ENCODE data around the gene SEPTIN1.

Gene SEPTIN1

DNA sequence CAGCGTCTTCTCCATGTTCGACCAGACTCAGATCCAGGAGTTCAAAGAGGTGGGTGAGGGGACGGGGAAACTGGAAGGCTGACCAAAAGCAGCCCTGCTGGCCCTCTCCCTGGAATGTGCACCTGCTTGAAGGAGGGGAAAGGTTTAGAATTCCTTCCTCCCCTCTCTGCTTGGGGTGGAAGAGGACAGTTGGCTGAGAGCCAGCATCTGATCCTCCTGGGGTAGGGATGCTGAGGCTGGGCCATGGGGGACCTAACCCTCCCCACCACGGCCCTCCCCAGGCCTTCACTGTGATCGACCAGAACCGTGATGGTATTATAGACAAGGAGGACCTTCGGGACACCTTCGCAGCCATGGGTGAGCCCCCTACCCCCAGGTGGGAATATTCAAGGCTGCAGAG is 6.5 kb downstream of the SEPTIN1 start:
- no peak for DNase-seq

DNA sequence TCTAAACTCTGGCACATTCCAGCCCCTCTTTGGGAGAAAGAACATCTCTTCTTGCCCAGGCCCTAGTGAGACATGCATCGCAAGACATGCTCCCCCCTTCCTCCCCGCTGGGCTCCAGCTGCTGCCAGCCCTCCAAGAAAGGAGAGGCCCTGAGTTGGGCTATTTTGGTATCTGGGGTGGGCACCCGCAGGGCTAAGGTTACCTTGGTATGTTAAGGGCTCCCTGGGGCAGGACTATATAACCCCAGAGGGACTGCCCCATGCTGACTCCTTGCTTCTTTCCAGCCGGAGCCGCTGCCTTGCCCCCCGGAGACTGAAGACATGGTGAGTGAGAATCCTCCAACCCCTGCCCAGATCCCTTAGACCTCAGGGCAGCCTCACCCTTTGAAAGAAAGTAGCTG is 7.8 kb downstream of the SEPTIN1 start, which contains the start of gene MYL11:
Gene MYL11, plus strand, starts transcription at position 265 of the 400 bp plus-strand sequence. Its CDS starts 56 bp downstream, at position 321.
- no peak for DNase-seq

DNA sequence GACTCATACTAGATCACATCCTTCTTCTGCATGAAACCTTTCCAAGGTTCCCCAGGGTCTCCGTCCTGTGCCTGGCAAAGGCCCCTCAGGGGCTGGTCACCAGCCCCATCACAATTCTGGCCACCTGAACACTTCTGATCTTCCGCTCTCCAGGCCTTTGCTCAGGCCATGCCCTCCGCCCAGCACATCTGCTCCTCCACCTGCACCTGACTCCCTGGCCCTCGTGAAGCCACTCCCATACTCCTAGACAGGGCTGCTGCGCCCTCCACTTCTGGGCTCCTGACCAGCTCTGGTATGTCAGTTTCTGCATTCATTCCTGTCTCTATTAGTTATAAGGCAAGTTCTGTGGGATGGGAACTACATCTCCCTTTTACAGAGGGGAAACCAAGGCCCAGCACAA is 9.6 kb downstream of the SEPTIN1 start:
- DNase-seq = no peak

DNA sequence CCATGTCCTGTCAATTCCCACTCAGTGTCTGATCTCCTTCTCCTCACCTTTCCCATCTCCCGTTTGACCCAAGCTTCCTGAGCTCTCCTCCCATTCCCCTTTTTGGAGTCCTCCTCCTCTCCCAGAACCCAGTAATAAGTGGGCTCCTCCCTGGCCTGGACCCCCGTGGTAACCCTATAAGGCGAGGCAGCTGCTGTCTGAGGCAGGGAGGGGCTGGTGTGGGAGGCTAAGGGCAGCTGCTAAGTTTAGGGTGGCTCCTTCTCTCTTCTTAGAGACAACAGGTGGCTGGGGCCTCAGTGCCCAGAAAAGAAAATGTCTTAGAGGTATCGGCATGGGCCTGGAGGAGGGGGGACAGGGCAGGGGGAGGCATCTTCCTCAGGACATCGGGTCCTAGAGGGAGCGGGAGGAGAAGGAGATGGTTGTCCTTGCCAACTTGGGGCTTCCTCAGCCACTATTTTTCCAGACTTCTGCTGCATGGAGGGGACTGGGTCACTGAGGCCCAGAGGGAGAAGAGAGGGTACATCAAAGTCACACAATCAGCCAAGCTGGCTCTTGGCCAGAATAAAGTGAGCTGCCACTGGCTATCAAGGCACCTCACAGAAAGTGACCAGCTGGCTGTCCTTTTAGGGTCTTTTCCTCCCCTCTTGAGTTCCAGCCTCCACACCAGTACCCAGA is 10.2 kb downstream of the SEPTIN1 start:
- DNase-seq = no peak

DNA sequence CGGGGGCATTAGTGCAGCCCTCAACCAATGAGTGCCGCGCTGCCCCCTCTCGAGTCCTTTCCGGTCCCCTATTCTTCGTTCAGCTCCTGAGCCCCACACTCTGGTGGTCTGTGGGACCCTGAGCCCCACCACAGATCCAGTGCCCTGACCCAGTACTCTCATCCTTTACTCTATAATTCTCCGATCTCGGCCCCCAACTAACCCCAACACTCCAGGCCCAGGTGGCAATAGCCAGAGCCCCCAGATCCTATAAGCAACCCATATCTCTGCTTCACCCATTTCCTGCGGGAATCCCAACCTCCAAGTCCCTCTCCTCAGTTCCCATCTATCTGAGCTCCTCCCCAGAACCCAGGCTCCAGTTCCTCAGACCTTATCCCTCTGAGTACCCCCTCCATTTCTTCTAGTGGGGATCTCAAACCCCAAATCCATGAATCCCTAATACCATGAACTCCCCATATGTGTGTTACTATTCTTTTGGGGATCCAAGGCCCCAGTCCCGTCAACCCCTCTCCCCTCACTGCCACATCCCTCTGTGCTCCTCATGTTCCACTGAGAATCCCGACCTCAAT is 11.0 kb downstream of the SEPTIN1 start:
- DNase-seq = no peak

DNA sequence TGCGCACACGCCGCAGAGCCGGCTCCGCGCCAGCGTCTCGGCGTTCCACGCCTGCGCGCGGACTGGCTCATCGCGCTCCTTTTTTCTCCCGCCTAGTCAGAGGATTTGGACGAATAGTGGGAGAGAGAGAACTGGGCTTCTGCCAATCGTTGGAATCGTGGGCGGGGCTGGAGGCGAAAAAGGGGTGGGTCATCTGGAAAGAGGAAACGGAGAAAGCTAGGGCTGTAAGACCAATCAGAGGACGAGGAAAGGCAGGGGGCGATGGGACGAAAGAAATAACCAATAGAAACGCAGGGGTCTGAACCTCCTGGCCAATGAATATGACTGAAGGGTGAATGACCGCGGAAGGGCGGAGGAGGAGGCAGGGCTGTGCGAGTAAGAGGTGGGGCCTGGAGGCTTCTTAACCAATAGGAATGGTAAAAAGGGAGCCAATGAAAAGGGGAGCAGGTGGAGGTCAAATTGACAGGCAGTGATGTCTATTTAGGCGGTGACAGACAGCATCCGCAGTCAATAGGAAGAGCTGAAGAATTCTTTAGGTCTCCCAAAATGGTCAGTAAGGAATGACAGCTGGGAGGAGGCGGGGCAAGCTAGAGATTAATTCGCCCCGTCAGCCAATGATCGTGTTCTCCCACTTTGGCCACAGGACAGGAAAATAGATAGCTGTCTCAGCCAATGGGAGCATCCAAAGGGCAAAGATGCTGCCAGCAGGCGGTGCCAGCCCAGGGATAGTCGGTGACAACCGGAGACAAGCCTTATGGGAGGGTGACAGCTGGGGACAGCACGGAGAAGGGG is 11.7 kb downstream of the SEPTIN1 start, which contains the start of gene TBC1D10B:
Gene TBC1D10B, minus strand, starts transcription at position 39 of the 792 bp plus-strand sequence. CDS start 311 bp downstream, outside the sequence.
- peak; percentile 99 for DNase-seq

DNA sequence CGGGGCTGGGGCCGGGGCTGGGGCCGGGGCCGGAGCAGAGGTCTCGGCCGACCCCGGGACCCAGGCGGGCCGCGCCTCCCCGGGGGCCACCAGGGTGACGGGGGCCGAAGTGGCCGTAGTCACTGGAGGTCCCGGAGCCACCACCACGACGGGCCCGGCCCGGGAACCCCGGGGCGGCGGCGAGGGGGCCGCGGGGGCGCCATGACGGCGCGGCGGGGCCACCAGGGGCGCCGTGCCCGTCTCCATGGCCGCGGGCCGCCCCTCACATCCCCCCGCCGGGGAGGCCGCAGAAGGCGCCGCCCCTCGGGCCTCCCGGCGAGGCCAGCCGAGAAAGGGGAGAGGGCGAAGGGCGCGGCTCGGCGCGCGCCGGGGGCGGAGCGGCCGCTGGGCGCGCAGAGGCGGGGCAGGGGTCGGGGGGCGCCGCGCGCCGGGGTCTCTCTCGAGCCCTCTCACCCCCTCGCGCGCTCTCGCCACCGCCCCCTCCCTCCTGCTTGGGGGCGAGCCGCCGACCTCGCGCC is 12.4 kb downstream of the SEPTIN1 start:
- DNase-seq = no peak

DNA sequence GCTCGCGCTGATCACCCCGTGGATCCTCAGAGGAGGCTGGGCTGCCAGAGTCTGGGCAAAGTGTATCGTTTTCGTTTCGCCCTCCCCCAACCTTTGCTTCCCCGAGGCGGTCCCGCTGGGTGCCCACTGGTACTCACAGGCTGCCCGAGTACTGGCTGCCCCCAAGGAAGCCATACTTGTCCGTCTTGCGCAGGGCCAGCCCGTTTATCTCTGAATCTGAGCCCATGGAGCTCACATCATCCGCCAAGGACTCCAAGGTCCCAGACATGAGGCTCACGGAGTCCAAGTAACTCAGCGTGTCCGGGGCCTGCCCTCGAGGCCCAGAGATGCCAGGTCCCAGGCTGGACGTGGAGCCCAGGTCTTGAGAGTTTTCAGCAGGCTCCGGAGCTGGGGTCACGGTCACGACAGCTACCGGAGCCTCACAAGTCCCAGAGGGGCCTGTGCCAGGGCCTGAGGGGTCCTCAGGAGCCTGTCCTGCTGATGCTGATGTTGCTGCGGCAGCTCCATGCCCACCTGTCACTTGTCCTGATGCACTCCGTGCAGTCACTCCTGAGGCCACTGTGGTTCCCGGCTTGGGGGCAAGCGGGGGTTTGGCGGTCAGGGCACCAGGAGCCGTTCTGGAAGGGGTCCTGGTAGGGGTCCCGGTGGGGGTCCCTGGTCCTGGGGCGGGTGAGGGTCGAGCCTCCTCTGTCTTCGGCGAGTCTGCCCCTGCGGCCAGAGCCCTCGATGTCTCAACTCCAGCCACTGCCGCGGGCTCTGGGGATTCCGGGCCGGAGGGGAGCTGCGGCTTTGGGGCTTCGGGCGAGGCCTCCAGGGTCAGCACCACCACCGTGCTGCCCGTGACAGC is 13.0 kb downstream of the SEPTIN1 start:
- no peak for DNase-seq

DNA sequence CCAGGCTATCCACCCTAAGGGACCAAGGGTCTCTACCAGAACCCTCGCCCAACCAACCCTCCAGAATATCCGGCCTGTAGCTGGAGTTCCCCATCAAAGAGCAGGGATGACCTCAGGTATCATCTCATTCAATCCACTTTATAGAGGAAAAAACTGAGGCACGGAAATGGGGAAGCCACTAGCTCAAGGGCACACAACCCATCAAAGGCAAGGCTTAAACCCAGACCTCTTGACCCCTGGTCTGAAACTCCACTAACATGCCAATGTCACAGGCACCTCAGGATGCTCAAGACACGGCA is 13.6 kb downstream of the SEPTIN1 start:
- no peak for DNase-seq

DNA sequence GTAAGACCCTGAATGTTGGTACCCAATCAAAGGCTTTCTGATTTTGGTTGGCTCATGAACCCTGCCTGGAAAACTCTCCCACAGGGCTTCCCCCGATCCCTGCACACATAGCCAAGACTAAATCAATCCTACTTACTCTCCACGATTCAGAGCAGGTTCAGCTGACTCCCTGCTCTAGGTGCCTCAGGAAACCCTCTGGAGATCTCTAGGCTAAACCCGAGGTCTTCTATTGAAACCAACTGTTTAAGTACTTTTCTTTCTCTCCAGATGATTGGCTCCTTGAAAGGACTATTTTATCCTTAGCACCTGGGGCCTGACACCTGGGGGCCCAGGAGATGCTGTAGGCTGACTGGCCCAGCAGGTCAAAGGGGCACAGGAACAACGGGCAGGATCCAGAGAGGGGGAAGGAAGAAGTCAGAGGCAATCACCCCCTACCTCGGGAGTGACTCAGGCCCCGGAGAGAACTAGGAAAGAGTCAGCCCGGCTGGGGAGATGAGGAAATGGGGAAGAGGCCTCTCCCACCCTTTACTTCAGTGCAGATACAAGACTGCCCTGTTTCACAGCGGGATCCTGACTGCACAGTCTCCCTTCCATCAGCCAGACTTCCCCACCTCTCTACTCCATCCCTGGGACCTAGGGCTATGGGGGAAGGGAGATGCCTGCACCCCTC is 14.1 kb downstream of the SEPTIN1 start:
- no peak for DNase-seq

DNA sequence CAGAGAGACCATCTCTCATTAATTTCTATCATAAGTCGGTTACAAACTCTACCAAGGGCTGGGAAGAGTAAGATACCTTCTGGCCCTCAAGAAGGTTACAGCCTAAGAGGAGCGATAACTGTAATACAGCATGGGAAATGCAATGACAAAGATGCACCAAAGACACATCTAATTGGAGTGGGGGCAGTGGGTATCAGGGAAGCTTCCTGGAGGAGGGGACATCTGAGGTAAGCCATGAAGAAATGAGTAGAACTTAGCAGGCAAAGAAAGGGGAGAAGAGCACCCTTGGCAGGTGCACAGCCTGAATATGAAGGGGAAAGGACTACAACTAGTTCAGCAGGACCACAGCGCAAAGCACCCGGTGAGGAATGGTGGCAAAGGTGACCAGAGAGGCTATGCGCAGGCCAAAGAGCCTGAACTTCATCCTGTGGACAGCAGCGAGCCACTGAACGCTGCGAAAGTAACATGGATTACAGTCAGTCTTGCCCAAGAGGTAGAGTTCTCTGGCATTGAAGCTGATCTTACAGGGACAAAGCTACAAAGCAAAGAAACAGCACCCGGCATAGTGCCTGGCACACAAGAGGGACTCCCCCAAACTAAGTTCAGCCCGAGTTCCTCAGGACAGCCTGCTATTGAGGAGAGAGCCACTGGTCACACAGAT is 14.9 kb downstream of the SEPTIN1 start:
- no peak for DNase-seq

DNA sequence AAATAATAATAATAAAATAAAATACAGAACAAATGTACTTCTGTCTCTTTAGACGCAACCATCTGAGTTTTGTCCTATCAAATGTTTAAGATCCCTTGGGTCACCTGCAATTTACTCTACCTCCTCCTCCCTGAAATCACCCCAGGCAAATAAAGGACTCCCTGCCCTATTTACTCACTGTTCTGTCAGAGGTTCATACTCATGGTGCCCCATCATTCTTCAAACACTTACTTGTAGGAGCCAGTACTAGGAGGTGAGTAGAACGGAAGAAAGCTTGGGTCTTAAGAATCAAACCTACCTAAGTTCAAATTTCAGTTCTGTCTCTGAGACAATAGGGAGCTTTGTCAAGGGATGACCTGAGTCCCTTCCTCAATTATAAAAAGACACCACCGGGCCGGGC is 15.8 kb downstream of the SEPTIN1 start:
- no peak for DNase-seq

DNA sequence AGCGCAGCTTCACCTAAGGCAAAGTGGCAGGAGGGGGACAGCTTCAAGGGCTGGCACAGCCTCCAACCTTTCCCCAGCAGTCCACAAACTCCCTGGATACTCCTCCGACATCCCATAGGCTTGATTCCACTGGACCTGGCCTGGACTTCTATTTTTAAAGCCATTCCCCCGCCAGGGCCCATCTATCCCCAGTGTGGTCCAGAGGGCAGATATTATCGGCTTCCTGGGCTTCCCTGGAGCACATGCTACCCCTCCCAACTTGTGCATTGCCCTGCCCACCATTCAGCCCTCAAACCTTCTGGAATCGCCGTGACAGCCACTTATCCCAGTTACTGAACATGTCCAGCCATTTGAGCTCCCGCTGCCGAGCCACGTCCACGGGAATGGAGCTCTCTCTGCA is 17.2 kb downstream of the SEPTIN1 start:
- DNase-seq = no peak

DNA sequence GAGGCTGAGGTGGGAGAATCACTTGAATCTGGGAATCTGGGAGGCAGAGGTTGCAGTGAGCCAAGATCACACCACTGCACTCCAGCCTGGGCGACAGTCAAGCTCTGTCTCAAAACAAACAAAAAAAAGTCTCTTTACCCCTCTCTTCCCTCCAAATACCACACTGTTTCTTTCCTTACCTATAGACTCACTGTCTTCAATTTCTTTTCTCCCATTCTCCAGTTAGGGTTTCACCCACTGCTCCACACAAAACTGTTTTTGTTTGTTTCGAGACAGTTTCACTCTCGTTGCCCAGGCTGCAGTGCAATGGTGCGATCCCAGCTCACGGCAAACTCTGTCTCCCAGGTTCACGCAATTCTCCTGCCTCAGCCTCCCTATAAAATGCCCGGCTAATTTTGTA is 21.2 kb downstream of the SEPTIN1 start:
- DNase-seq = no peak

DNA sequence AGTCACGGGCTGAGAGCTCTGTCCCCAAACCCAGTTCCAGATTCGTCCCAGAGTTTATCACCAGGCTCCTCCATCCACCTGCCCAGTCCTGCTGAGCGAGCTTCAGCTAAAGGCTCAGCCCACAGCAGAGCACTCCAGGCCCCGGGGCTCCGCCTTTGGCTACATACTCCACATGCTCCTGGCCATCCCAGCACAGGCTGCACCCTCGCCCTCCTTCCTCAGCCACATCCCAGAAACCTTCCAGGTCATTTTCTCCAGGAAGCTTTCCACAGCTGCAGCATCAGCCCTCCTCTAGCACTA is 22.5 kb downstream of the SEPTIN1 start:
- no peak for DNase-seq

DNA sequence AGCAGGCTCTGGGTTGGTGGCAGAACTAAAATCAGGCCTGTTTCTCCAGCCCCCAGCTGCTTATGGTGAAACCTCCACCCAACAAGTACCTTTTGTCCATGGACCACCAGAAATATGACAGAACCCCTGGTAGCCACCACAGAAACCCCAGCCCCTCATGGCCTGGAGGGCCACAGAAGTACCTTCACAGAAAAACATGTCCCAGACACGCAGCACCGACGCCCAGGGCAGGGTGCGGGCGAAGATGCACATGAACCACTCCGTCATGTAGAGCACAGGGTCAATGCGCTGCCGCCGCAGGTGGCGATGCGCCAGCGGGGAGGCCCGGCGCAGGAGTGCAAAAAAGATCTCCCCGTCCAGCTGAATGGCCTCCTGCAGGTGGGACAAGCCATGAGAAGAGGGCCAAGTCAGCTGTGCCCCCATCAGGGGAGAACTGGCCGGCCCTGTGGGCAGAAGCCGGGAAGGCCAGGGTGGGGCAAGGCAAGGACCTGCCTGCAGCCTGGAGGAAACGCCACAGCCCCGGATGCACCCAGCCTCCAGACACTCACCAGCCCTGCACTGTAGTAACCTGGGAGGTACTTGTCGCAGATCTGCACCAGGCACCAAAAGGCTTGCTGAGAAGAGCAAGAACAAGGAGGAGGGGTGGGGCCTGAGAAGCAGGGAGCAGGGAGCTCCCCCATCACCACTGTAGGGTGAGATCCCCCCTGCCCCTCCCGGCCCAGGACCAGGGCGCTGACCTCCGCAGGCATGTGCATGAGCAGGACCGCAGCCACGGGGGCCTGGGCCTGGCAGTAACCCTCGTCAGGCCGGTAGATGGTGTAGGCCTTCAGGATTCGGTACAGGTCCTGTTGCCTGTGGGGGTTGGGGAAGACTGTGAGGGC is 23.1 kb downstream of the SEPTIN1 start:
- DNase-seq = no peak

DNA sequence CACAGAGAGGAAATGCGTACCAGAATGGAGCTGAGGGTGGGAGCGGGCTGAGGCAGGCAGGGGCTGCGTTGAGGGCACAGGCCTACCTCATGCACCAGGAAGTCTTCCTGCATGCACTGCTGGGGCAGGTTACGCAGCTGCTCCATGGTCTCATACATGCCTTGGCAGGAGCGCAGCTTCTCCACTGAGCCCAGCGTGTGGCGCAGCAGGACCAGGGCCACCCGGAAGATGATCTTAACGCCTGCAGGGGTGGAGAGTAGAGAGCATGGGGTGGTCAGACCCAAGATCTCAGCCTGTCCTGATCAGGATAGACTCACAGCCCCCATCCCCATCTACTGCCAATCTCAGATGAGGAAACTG is 23.8 kb downstream of the SEPTIN1 start:
- DNase-seq = no peak

DNA sequence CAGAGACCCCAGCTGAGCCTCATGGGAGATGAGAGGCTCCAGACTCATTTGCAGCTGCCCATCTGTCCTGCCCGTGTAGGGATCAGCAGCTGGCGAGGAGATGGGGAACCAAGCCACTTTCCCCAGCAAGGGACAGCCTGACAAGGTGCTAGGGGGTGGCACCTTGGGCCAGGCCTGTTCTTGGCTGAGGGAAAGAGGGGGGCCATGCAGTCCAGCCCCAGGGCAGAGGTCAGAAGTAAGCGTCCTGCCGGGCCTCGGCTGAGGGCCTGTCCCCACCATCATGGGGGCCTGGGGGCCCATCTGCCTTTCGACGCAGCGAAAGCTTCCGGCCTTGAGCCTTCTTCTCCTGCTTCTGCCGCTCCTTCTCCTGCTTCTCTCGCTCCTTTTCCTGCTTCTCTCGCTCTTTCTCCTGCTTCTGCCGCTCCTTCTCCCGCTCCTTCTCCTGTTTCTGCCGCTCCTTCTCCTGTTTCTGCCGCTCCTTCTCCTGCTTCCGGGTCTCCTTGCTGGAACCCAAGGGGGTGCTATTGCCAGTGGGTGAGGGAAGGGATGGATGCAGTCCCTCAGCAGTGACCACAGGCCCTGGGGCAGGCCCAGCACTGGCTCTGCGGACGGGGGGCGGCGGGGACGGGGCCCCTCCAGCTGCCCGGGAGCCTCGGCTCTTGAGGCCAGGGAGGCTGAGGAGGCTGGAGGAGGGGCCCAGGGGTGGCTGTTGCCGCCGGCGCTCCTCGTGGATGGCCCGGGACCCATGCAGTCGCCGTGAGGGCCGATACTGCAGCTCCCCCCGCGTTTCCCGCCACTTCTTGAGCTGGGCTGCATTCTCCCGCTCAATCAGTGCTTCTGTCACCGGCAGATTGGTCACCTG is 24.4 kb downstream of the SEPTIN1 start:
- no peak for DNase-seq

DNA sequence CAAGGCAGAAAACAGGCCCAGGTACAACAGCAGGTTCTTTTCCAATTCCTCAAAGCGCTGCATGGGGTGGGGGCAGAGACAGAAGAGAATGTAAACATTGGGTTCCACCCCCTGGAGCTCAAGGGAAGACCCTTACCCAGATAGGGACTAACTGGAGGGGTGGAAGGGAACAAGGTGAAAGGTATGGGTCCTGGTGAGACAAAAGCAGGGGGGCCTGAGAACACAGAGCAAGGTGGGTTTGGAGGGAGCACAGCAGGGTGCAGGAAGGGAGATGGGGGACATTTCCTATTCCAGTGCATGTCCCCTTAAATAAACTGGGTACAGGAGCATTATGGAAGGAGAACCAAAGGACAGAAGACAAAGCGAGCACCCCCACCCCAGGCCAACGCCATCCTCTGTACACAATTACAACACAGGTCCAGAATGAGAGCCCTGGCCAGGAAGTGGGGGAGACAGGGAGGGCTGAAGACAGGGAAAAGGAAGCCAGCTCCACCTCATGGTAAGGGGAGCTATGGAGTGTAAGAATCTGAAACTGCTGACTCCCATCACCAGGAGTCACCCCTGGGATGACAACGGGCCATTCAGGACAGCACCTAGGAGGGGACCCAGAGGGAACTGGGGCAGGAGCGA is 25.2 kb downstream of the SEPTIN1 start:
- DNase-seq = no peak

All from NCI-H1105 (cell line).